Mesenchymal stem cell (in vitro differentiated cells and primary cell): ENCODE measurements around the gene RPA3.

Experiments
- DNase-seq: peaks from one replicate; pipeline ENCODE4 v3.0.0-alpha.2; 2013
- H2AFZ ChIP-seq: one replicate; pipeline ENCODE4 v1.6.1; 2013; ENCODE audit warnings: low read depth, mild to moderate bottlenecking, control low read depth, inconsistent platforms, low read length, moderate library complexity
- H2AK5ac ChIP-seq: 2 replicates; pipeline ENCODE4 v1.6.1; 2013; ENCODE audit warnings: low read length, moderate library complexity, mild to moderate bottlenecking, inconsistent platforms; ENCODE audit not compliant: severe bottlenecking
- H2BK120ac ChIP-seq: one replicate; pipeline ENCODE4 v1.6.1; 2013; ENCODE audit warnings: low read depth, mild to moderate bottlenecking, inconsistent platforms, low read length, moderate library complexity
- H2BK12ac ChIP-seq, 2 experiments: one replicate each; pipeline ENCODE4 v1.6.1; 2013; ENCODE audit warnings: inconsistent platforms in 2 of 2, low read length in 2 of 2, mild to moderate bottlenecking in 2 of 2, moderate library complexity in 2 of 2, control low read depth in 1 of 2
- H2BK15ac ChIP-seq: one replicate; pipeline ENCODE4 v1.6.1; 2013; ENCODE audit warnings: mild to moderate bottlenecking, low read depth, inconsistent platforms; ENCODE audit not compliant: poor library complexity, severe bottlenecking
- H2BK5ac ChIP-seq: 2 replicates; pipeline ENCODE4 v1.6.1; 2013; ENCODE audit warnings: low read depth, mild to moderate bottlenecking, low read length, control low read depth, inconsistent platforms; ENCODE audit not compliant: poor library complexity, severe bottlenecking
- H3K14ac ChIP-seq, 2 experiments: one replicate each; pipeline ENCODE4 v1.6.1; 2013; ENCODE audit warnings: inconsistent platforms in 2 of 2, low read length in 2 of 2, control low read depth in 1 of 2, mild to moderate bottlenecking in 1 of 2, moderate library complexity in 1 of 2
- H3K18ac ChIP-seq, 2 experiments: one replicate each; pipeline ENCODE4 v1.6.1; 2013; ENCODE audit warnings: inconsistent platforms in 2 of 2, low read length in 2 of 2, control low read depth in 1 of 2, low read depth in 1 of 2, mild to moderate bottlenecking in 1 of 2
- H3K23ac ChIP-seq, 2 experiments: one replicate each; pipeline ENCODE4 v1.6.1; 2013; ENCODE audit warnings: inconsistent platforms in 2 of 2, low read length in 2 of 2, mild to moderate bottlenecking in 2 of 2, moderate library complexity in 2 of 2, control low read depth in 1 of 2
- H3K27ac ChIP-seq: 2 replicates; pipeline ENCODE4 v1.5.1; 2013; ENCODE audit warnings: mild to moderate bottlenecking, moderate library complexity, low read length, control low read depth, inconsistent platforms; ENCODE audit not compliant: poor library complexity, severe bottlenecking
- H3K27me3 ChIP-seq, 2 experiments: 2 replicates each; pipeline versions ENCODE4 v1.6.1 to v1.7.0; 2013; ENCODE audit warnings: low read length in 2 of 2, mild to moderate bottlenecking in 2 of 2, moderate library complexity in 2 of 2, control low read depth in 1 of 2, inconsistent platforms in 1 of 2; ENCODE audit not compliant: control insufficient read depth in 1 of 2, insufficient read depth in 1 of 2
- H3K36me3 ChIP-seq, 2 experiments: 2 replicates each; pipeline versions ENCODE4 v1.6.1 to v1.7.0; 2013; ENCODE audit warnings: low read length in 2 of 2, control low read depth in 1 of 2, inconsistent platforms in 1 of 2, low read depth in 1 of 2, mild to moderate bottlenecking in 1 of 2; ENCODE audit not compliant: insufficient read depth in 2 of 2, control insufficient read depth in 1 of 2
- H3K4ac ChIP-seq, 2 experiments: one replicate each; pipeline ENCODE4 v1.6.1; 2013; ENCODE audit warnings: inconsistent platforms in 2 of 2, low read length in 2 of 2, mild to moderate bottlenecking in 2 of 2, moderate library complexity in 2 of 2, control low read depth in 1 of 2, low read depth in 1 of 2
- H3K4me1 ChIP-seq: 2 replicates; pipeline ENCODE4 v1.6.1; 2013; ENCODE audit warnings: low read depth, low read length, control low read depth; ENCODE audit not compliant: control insufficient read depth, insufficient read depth
- H3K4me2 ChIP-seq: 2 replicates; pipeline ENCODE4 v1.6.1; 2013; ENCODE audit warnings: low read length, mild to moderate bottlenecking, inconsistent platforms; ENCODE audit not compliant: poor library complexity, severe bottlenecking
- H3K4me3 ChIP-seq, 2 experiments: 2 replicates each; pipeline versions ENCODE4 v1.5.1 to v1.7.0; 2013; ENCODE audit warnings: low read length in 2 of 2, mild to moderate bottlenecking in 2 of 2, control low read depth in 1 of 2, low read depth in 1 of 2; ENCODE audit not compliant: insufficient read depth in 1 of 2
- H3K79me1 ChIP-seq: replicated peaks from 2 replicates; pipeline ENCODE4 v1.6.1; 2013; ENCODE audit warnings: mild to moderate bottlenecking, control low read depth, low read length, inconsistent platforms; ENCODE audit not compliant: poor library complexity, severe bottlenecking
- H3K9ac ChIP-seq: 2 replicates; pipeline ENCODE4 v1.7.0; 2013; ENCODE audit warnings: mild to moderate bottlenecking, low read length, moderate library complexity
- H3K9me3 ChIP-seq: 2 replicates; pipeline ENCODE4 v1.7.0; 2013; ENCODE audit warnings: mild to moderate bottlenecking, low read length; ENCODE audit not compliant: control insufficient read depth
- H4K8ac ChIP-seq: one replicate; pipeline ENCODE4 v1.6.1; 2013; ENCODE audit warnings: inconsistent platforms, mild to moderate bottlenecking, low read length, moderate library complexity
- H4K91ac ChIP-seq: one replicate; pipeline ENCODE4 v1.6.1; 2013; ENCODE audit warnings: mild to moderate bottlenecking, low read length, inconsistent platforms
- WGBS: methylation state at CpG from one replicate; pipeline ENCODE4 v1.1.7; 2013; ENCODE audit warnings: mixed read lengths; 5-methylcytosine and 5-hydroxymethylcytosine counted together

The RPA3 gene

GRCh38 chr7:7707806-7708205 lies 10.6 kb downstream of the RPA3 start:
- WGBS = 43% methylated on average over 4 of the region's 4 CpGs

GRCh38 chr7:7707246-7707645 lies 11.2 kb downstream of the RPA3 start:
- no peak for DNase-seq
- 90% methylated on average over 2 of the region's 2 CpGs for WGBS
- no peak overlapping the region for H2BK12ac ChIP-seq

More at GRCh38 chr7:7707806-7708205, 10.6 kb downstream of the RPA3 start:
- H2AFZ ChIP-seq = no peak overlapping the region
- H3K27me3 ChIP-seq = no peaks in the 10 kb centered on the region
- peak; percentile 57 for DNase-seq
- no peak overlapping the region for H4K8ac ChIP-seq
- H3K4me3 ChIP-seq = no peak overlapping the region
- H3K36me3 ChIP-seq = no peaks in the 10 kb centered on the region
- no peak overlapping the region for H2BK15ac ChIP-seq
- no peak overlapping the region for H3K14ac ChIP-seq
- no peak overlapping the region for H3K4ac ChIP-seq
- H3K4me2 ChIP-seq = peak overlapping the region; percentile 43
- H2BK120ac ChIP-seq = no peak overlapping the region
- peak overlapping the region; percentile 17 for H3K27ac ChIP-seq
- H3K9me3 ChIP-seq = no peaks in the 10 kb centered on the region
- H3K23ac ChIP-seq = no peak overlapping the region
- peak overlapping the region in 1 of 2 experiments; percentile 21 for H3K18ac ChIP-seq
- H4K91ac ChIP-seq = no peak overlapping the region
- no peaks in the 10 kb centered on the region for H3K4me1 ChIP-seq
- H3K9ac ChIP-seq = no peak overlapping the region
- peak overlapping the region; percentile 8 for H2BK5ac ChIP-seq
- H2BK12ac ChIP-seq = no peak overlapping the region
- no peak overlapping the region for H2AK5ac ChIP-seq
- H3K79me1 ChIP-seq = peaks cover under 1% of the 10 kb centered on the region

GRCh38 chr7:7706556-7707172 lies 11.7 kb downstream of the RPA3 start:
- no peak overlapping the region for H3K27ac ChIP-seq
- no peak overlapping the region for H2BK120ac ChIP-seq
- no peak overlapping the region for H3K23ac ChIP-seq
- no peak overlapping the region for H3K4ac ChIP-seq
- H3K36me3 ChIP-seq = no peaks in the 10 kb centered on the region
- H3K4me2 ChIP-seq = no peak overlapping the region
- no peak overlapping the region for H2AFZ ChIP-seq
- no peak overlapping the region for H3K14ac ChIP-seq
- H4K8ac ChIP-seq = no peak overlapping the region
- H2AK5ac ChIP-seq = no peak overlapping the region
- H3K27me3 ChIP-seq = no peaks in the 10 kb centered on the region
- no peak overlapping the region for H3K4me3 ChIP-seq
- WGBS = 76% methylated on average over 3 of the region's 4 CpGs
- H2BK5ac ChIP-seq = no peak overlapping the region
- no peak overlapping the region for H3K18ac ChIP-seq
- no peaks in the 10 kb centered on the region for H3K4me1 ChIP-seq
- H3K9me3 ChIP-seq = no peaks in the 10 kb centered on the region
- no peak overlapping the region for H3K9ac ChIP-seq
- H4K91ac ChIP-seq = no peak overlapping the region
- no peak overlapping the region for H2BK12ac ChIP-seq
- H2BK15ac ChIP-seq = no peak overlapping the region
- DNase-seq = no peak
- peaks cover 3% of the 10 kb centered on the region for H3K79me1 ChIP-seq

More at GRCh38 chr7:7707246-7707645, 11.2 kb downstream of the RPA3 start:
- Histone ChIP-seq H3K18ac (no peak overlapping the region), H3K36me3 (no peaks in the 10 kb centered on the region), H2AFZ (no peak overlapping the region), H4K8ac (no peak overlapping the region), H2AK5ac (no peak overlapping the region), H3K4me3 (no peak overlapping the region), H2BK120ac (no peak overlapping the region), H3K14ac (no peak overlapping the region), H3K4me2 (no peak overlapping the region), H3K27me3 (no peaks in the 10 kb centered on the region), H3K4ac (no peak overlapping the region), H4K91ac (no peak overlapping the region), H3K9me3 (no peaks in the 10 kb centered on the region), H2BK15ac (no peak overlapping the region), H2BK5ac (no peak overlapping the region), H3K27ac (no peak overlapping the region), H3K4me1 (no peaks in the 10 kb centered on the region), H3K23ac (no peak overlapping the region), H3K9ac (no peak overlapping the region), H3K79me1 (peaks cover 3% of the 10 kb centered on the region)

DNA sequence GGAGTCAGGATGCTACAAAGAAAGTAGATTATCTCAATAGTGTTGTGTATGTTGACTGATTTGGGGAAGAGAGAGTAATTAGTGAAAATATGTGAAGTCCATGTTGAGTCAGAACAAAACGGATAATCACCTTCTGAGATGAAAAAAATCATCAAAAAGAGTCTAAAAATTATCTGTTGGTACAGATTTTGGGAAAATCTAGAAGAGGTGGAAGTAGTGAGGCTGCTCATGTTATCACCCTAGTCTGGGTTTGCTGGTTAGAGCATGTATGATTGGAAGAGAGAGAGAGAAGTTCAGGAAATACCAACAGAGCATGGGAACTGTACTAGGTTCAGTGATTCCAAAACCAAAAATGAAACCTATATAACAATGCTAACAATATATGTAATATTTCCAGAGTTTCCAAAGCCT lies 12.3 kb downstream of the RPA3 start:
- Histone ChIP-seq H3K27me3 (no peaks in the 10 kb centered on the region), H3K36me3 (no peaks in the 10 kb centered on the region), H3K9me3 (no peaks in the 10 kb centered on the region), H3K79me1 (peaks cover 3% of the 10 kb centered on the region), H3K4me2 (no peak overlapping the region), H2AFZ (no peak overlapping the region), H2BK5ac (no peak overlapping the region), H3K4ac (no peak overlapping the region), H2BK15ac (no peak overlapping the region), H4K91ac (no peak overlapping the region), H3K4me3 (no peak overlapping the region), H3K23ac (no peak overlapping the region), H3K27ac (no peak overlapping the region), H3K18ac (no peak overlapping the region), H3K9ac (no peak overlapping the region), H2AK5ac (no peak overlapping the region), H3K14ac (no peak overlapping the region), H3K4me1 (no peaks in the 10 kb centered on the region), H2BK12ac (no peak overlapping the region), H2BK120ac (no peak overlapping the region), H4K8ac (no peak overlapping the region)
- 92% methylated on average over 1 of the region's 1 CpG for WGBS
- no peak for DNase-seq
